ENCODE data around the gene NAGLU.

Gene NAGLU

GRCh38 chr17:42559075-42559474, 23.0 kb downstream of the NAGLU start:
- H3K27ac ChIP-seq (ENCODE audit: low read length) = no peak overlapping the region
- H3K27me3 ChIP-seq (ENCODE audit: low read depth, low read length) = no peaks in the 10 kb centered on the region
- no peaks in the 10 kb centered on the region for H3K9me3 ChIP-seq (ENCODE audit: control insufficient read depth in 1 of 2, low read length in 2 of 2)
- no peak overlapping the region for H3K4me3 ChIP-seq (ENCODE audit: low read depth in 1 of 2, low read length in 2 of 2)
- H3K4me1 ChIP-seq (ENCODE audit: control insufficient read depth in 1 of 2, insufficient read depth in 2 of 2, low read length in 2 of 2) = peaks cover 13 to 29% of the 10 kb centered on the region in 2 donors
- peaks cover 0 to 5% of the 10 kb centered on the region in 2 donors for H3K36me3 ChIP-seq (ENCODE audit: control insufficient read depth in 1 of 2, insufficient read depth in 2 of 2, low read length in 2 of 2)

GRCh38 chr17:42560246-42560645, 24.2 kb downstream of the NAGLU start:
- Histone ChIP-seq H3K4me3 (ENCODE audit: low read depth in 1 of 2, low read length in 2 of 2) (no peak overlapping the region), H3K4me1 (ENCODE audit: control insufficient read depth in 1 of 2, insufficient read depth in 2 of 2, low read length in 2 of 2) (peaks cover 13 to 26% of the 10 kb centered on the region in 2 donors), H3K36me3 (ENCODE audit: control insufficient read depth in 1 of 2, insufficient read depth in 2 of 2, low read length in 2 of 2) (peaks cover 10 to 16% of the 10 kb centered on the region in 2 donors), H3K9me3 (ENCODE audit: control insufficient read depth in 1 of 2, low read length in 2 of 2) (no peaks in the 10 kb centered on the region), H3K27me3 (ENCODE audit: low read depth, low read length) (no peaks in the 10 kb centered on the region), H3K27ac (ENCODE audit: low read length) (no peak overlapping the region)

GRCh38 chr17:42561897-42562387, 25.9 kb downstream of the NAGLU start, which contains the start of gene COASY:
TSS of gene COASY (plus strand) at chr17:42562148. CDS start at chr17:42562623, 475 bp downstream.
- peaks cover 14 to 25% of the 10 kb centered on the region in 2 donors for H3K36me3 ChIP-seq (ENCODE audit: control insufficient read depth in 1 of 2, insufficient read depth in 2 of 2, low read length in 2 of 2)
- peak within 1 kb of the TSS; percentile 98 for H3K4me3 ChIP-seq (ENCODE audit: low read depth in 1 of 2, low read length in 2 of 2)
- H3K27ac ChIP-seq (ENCODE audit: low read length) = peak within 1 kb of the TSS; percentile 97
- no peaks in the 10 kb centered on the region for H3K9me3 ChIP-seq (ENCODE audit: control insufficient read depth in 1 of 2, low read length in 2 of 2)
- peaks cover 13 to 28% of the 10 kb centered on the region in 2 donors for H3K4me1 ChIP-seq (ENCODE audit: control insufficient read depth in 1 of 2, insufficient read depth in 2 of 2, low read length in 2 of 2)
- no peaks in the 10 kb centered on the region for H3K27me3 ChIP-seq (ENCODE audit: low read depth, low read length)

GRCh38 chr17:42562388-42563142, 26.5 kb downstream of the NAGLU start:
- peak overlapping the region; percentile 98 for H3K4me3 ChIP-seq (ENCODE audit: low read depth in 1 of 2, low read length in 2 of 2)
- H3K36me3 ChIP-seq (ENCODE audit: control insufficient read depth in 1 of 2, insufficient read depth in 2 of 2, low read length in 2 of 2) = peaks cover 14 to 25% of the 10 kb centered on the region in 2 donors
- peaks cover 13 to 32% of the 10 kb centered on the region in 2 donors for H3K4me1 ChIP-seq (ENCODE audit: control insufficient read depth in 1 of 2, insufficient read depth in 2 of 2, low read length in 2 of 2)
- peak overlapping the region; percentile 97 for H3K27ac ChIP-seq (ENCODE audit: low read length)
- H3K27me3 ChIP-seq (ENCODE audit: low read depth, low read length) = no peaks in the 10 kb centered on the region
- H3K9me3 ChIP-seq (ENCODE audit: control insufficient read depth in 1 of 2, low read length in 2 of 2) = no peaks in the 10 kb centered on the region

- H3K27me3 ChIP-seq (ENCODE audit: low read depth, low read length) = no peaks in the 10 kb centered on the region
- H3K9me3 ChIP-seq (ENCODE audit: control insufficient read depth in 1 of 2, low read length in 2 of 2) = no peaks in the 10 kb centered on the region
- H3K4me3 ChIP-seq (ENCODE audit: low read depth in 1 of 2, low read length in 2 of 2) = peak overlapping the region; percentile 98
- H3K36me3 ChIP-seq (ENCODE audit: control insufficient read depth in 1 of 2, insufficient read depth in 2 of 2, low read length in 2 of 2) = peaks cover 14 to 25% of the 10 kb centered on the region in 2 donors
- peaks cover 13 to 37% of the 10 kb centered on the region in 2 donors for H3K4me1 ChIP-seq (ENCODE audit: control insufficient read depth in 1 of 2, insufficient read depth in 2 of 2, low read length in 2 of 2)
- peak overlapping the region; percentile 97 for H3K27ac ChIP-seq (ENCODE audit: low read length)
Observed at GRCh38 chr17:42563143-42563509, 27.1 kb downstream of the NAGLU start.

GRCh38 chr17:42563543-42563942, 27.5 kb downstream of the NAGLU start:
- H3K9me3 ChIP-seq (ENCODE audit: control insufficient read depth in 1 of 2, low read length in 2 of 2) = no peaks in the 10 kb centered on the region
- no peak overlapping the region for H3K27ac ChIP-seq (ENCODE audit: low read length)
- peaks cover 13 to 40% of the 10 kb centered on the region in 2 donors for H3K4me1 ChIP-seq (ENCODE audit: control insufficient read depth in 1 of 2, insufficient read depth in 2 of 2, low read length in 2 of 2)
- H3K4me3 ChIP-seq (ENCODE audit: low read depth in 1 of 2, low read length in 2 of 2) = peak overlapping the region; percentile 98
- H3K36me3 ChIP-seq (ENCODE audit: control insufficient read depth in 1 of 2, insufficient read depth in 2 of 2, low read length in 2 of 2) = peaks cover 14 to 28% of the 10 kb centered on the region in 2 donors
- H3K27me3 ChIP-seq (ENCODE audit: low read depth, low read length) = no peaks in the 10 kb centered on the region

GRCh38 chr17:42563950-42564349, 27.9 kb downstream of the NAGLU start:
- H3K4me3 ChIP-seq (ENCODE audit: low read depth in 1 of 2, low read length in 2 of 2) = peak overlapping the region in 1 of 2 donors; percentile 98
- no peaks in the 10 kb centered on the region for H3K9me3 ChIP-seq (ENCODE audit: control insufficient read depth in 1 of 2, low read length in 2 of 2)
- H3K4me1 ChIP-seq (ENCODE audit: control insufficient read depth in 1 of 2, insufficient read depth in 2 of 2, low read length in 2 of 2) = peaks cover 13 to 40% of the 10 kb centered on the region in 2 donors
- peaks cover 17 to 33% of the 10 kb centered on the region in 2 donors for H3K36me3 ChIP-seq (ENCODE audit: control insufficient read depth in 1 of 2, insufficient read depth in 2 of 2, low read length in 2 of 2)
- no peaks in the 10 kb centered on the region for H3K27me3 ChIP-seq (ENCODE audit: low read depth, low read length)
- H3K27ac ChIP-seq (ENCODE audit: low read length) = no peak overlapping the region

GRCh38 chr17:42564815-42565522, 28.9 kb downstream of the NAGLU start:
- Histone ChIP-seq H3K27me3 (ENCODE audit: low read depth, low read length) (no peaks in the 10 kb centered on the region), H3K36me3 (ENCODE audit: control insufficient read depth in 1 of 2, insufficient read depth in 2 of 2, low read length in 2 of 2) (peaks cover 27 to 43% of the 10 kb centered on the region in 2 donors), H3K4me1 (ENCODE audit: control insufficient read depth in 1 of 2, insufficient read depth in 2 of 2, low read length in 2 of 2) (peaks cover 13 to 40% of the 10 kb centered on the region in 2 donors), H3K27ac (ENCODE audit: low read length) (no peak overlapping the region), H3K9me3 (ENCODE audit: control insufficient read depth in 1 of 2, low read length in 2 of 2) (no peaks in the 10 kb centered on the region), H3K4me3 (ENCODE audit: low read depth in 1 of 2, low read length in 2 of 2) (no peak overlapping the region)

- H3K4me3 ChIP-seq (ENCODE audit: low read depth in 1 of 2, low read length in 2 of 2) = no peak overlapping the region
- H3K9me3 ChIP-seq (ENCODE audit: control insufficient read depth in 1 of 2, low read length in 2 of 2) = no peaks in the 10 kb centered on the region
- peaks cover 33 to 49% of the 10 kb centered on the region in 2 donors for H3K36me3 ChIP-seq (ENCODE audit: control insufficient read depth in 1 of 2, insufficient read depth in 2 of 2, low read length in 2 of 2)
- H3K27ac ChIP-seq (ENCODE audit: low read length) = peak overlapping the region; percentile 51
- no peaks in the 10 kb centered on the region for H3K27me3 ChIP-seq (ENCODE audit: low read depth, low read length)
- peaks cover 13 to 40% of the 10 kb centered on the region in 2 donors for H3K4me1 ChIP-seq (ENCODE audit: control insufficient read depth in 1 of 2, insufficient read depth in 2 of 2, low read length in 2 of 2)
Observed at GRCh38 chr17:42565523-42566214, 29.6 kb downstream of the NAGLU start.

GRCh38 chr17:42566215-42566882, 30.3 kb downstream of the NAGLU start:
- peak overlapping the region; percentile 51 for H3K27ac ChIP-seq (ENCODE audit: low read length)
- no peaks in the 10 kb centered on the region for H3K27me3 ChIP-seq (ENCODE audit: low read depth, low read length)
- peak overlapping the region; percentile 58 to 91 for H3K4me3 ChIP-seq (ENCODE audit: low read depth in 1 of 2, low read length in 2 of 2)
- H3K4me1 ChIP-seq (ENCODE audit: control insufficient read depth in 1 of 2, insufficient read depth in 2 of 2, low read length in 2 of 2) = peaks cover 13 to 40% of the 10 kb centered on the region in 2 donors
- H3K36me3 ChIP-seq (ENCODE audit: control insufficient read depth in 1 of 2, insufficient read depth in 2 of 2, low read length in 2 of 2) = peaks cover 35 to 54% of the 10 kb centered on the region in 2 donors
- no peaks in the 10 kb centered on the region for H3K9me3 ChIP-seq (ENCODE audit: control insufficient read depth in 1 of 2, low read length in 2 of 2)

All from muscle layer of duodenum (tissue), 2 donors.